Mesenchymal stem cell (in vitro differentiated cells and primary cell): ENCODE data around the gene OR10H5.
"Not testable (repeated sequence)": the region's sequence is repeated elsewhere in the genome, so short reads cannot be mapped to it uniquely, and the experiment has no call there.

Experiments used
- DNase-seq: peaks from one replicate; pipeline ENCODE4 v3.0.0-alpha.2; 2013
- H2AFZ ChIP-seq: one replicate; pipeline ENCODE4 v1.6.1; 2013; ENCODE audit warnings: low read depth, mild to moderate bottlenecking, control low read depth, inconsistent platforms, low read length, moderate library complexity
- H2AK5ac ChIP-seq: 2 replicates; pipeline ENCODE4 v1.6.1; 2013; ENCODE audit warnings: low read length, moderate library complexity, mild to moderate bottlenecking, inconsistent platforms; ENCODE audit not compliant: severe bottlenecking
- H2BK120ac ChIP-seq: one replicate; pipeline ENCODE4 v1.6.1; 2013; ENCODE audit warnings: low read depth, mild to moderate bottlenecking, inconsistent platforms, low read length, moderate library complexity
- H2BK12ac ChIP-seq, 2 experiments: one replicate each; pipeline ENCODE4 v1.6.1; 2013; ENCODE audit warnings: inconsistent platforms in 2 of 2, low read length in 2 of 2, mild to moderate bottlenecking in 2 of 2, moderate library complexity in 2 of 2, control low read depth in 1 of 2
- H2BK15ac ChIP-seq: one replicate; pipeline ENCODE4 v1.6.1; 2013; ENCODE audit warnings: mild to moderate bottlenecking, low read depth, inconsistent platforms; ENCODE audit not compliant: poor library complexity, severe bottlenecking
- H2BK5ac ChIP-seq: 2 replicates; pipeline ENCODE4 v1.6.1; 2013; ENCODE audit warnings: low read depth, mild to moderate bottlenecking, low read length, control low read depth, inconsistent platforms; ENCODE audit not compliant: poor library complexity, severe bottlenecking
- H3K14ac ChIP-seq, 2 experiments: one replicate each; pipeline ENCODE4 v1.6.1; 2013; ENCODE audit warnings: inconsistent platforms in 2 of 2, low read length in 2 of 2, control low read depth in 1 of 2, mild to moderate bottlenecking in 1 of 2, moderate library complexity in 1 of 2
- H3K18ac ChIP-seq, 2 experiments: one replicate each; pipeline ENCODE4 v1.6.1; 2013; ENCODE audit warnings: inconsistent platforms in 2 of 2, low read length in 2 of 2, control low read depth in 1 of 2, low read depth in 1 of 2, mild to moderate bottlenecking in 1 of 2
- H3K23ac ChIP-seq, 2 experiments: one replicate each; pipeline ENCODE4 v1.6.1; 2013; ENCODE audit warnings: inconsistent platforms in 2 of 2, low read length in 2 of 2, mild to moderate bottlenecking in 2 of 2, moderate library complexity in 2 of 2, control low read depth in 1 of 2
- H3K27ac ChIP-seq: 2 replicates; pipeline ENCODE4 v1.5.1; 2013; ENCODE audit warnings: mild to moderate bottlenecking, moderate library complexity, low read length, control low read depth, inconsistent platforms; ENCODE audit not compliant: poor library complexity, severe bottlenecking
- H3K27me3 ChIP-seq, 2 experiments: 2 replicates each; pipeline versions ENCODE4 v1.6.1 to v1.7.0; 2013; ENCODE audit warnings: low read length in 2 of 2, mild to moderate bottlenecking in 2 of 2, moderate library complexity in 2 of 2, control low read depth in 1 of 2, inconsistent platforms in 1 of 2; ENCODE audit not compliant: control insufficient read depth in 1 of 2, insufficient read depth in 1 of 2
- H3K36me3 ChIP-seq, 2 experiments: 2 replicates each; pipeline versions ENCODE4 v1.6.1 to v1.7.0; 2013; ENCODE audit warnings: low read length in 2 of 2, control low read depth in 1 of 2, inconsistent platforms in 1 of 2, low read depth in 1 of 2, mild to moderate bottlenecking in 1 of 2; ENCODE audit not compliant: insufficient read depth in 2 of 2, control insufficient read depth in 1 of 2
- H3K4ac ChIP-seq, 2 experiments: one replicate each; pipeline ENCODE4 v1.6.1; 2013; ENCODE audit warnings: inconsistent platforms in 2 of 2, low read length in 2 of 2, mild to moderate bottlenecking in 2 of 2, moderate library complexity in 2 of 2, control low read depth in 1 of 2, low read depth in 1 of 2
- H3K4me1 ChIP-seq: 2 replicates; pipeline ENCODE4 v1.6.1; 2013; ENCODE audit warnings: low read depth, low read length, control low read depth; ENCODE audit not compliant: control insufficient read depth, insufficient read depth
- H3K4me2 ChIP-seq: 2 replicates; pipeline ENCODE4 v1.6.1; 2013; ENCODE audit warnings: low read length, mild to moderate bottlenecking, inconsistent platforms; ENCODE audit not compliant: poor library complexity, severe bottlenecking
- H3K4me3 ChIP-seq, 2 experiments: 2 replicates each; pipeline versions ENCODE4 v1.5.1 to v1.7.0; 2013; ENCODE audit warnings: low read length in 2 of 2, mild to moderate bottlenecking in 2 of 2, control low read depth in 1 of 2, low read depth in 1 of 2; ENCODE audit not compliant: insufficient read depth in 1 of 2
- H3K79me1 ChIP-seq: replicated peaks from 2 replicates; pipeline ENCODE4 v1.6.1; 2013; ENCODE audit warnings: mild to moderate bottlenecking, control low read depth, low read length, inconsistent platforms; ENCODE audit not compliant: poor library complexity, severe bottlenecking
- H3K9ac ChIP-seq: 2 replicates; pipeline ENCODE4 v1.7.0; 2013; ENCODE audit warnings: mild to moderate bottlenecking, low read length, moderate library complexity
- H3K9me3 ChIP-seq: 2 replicates; pipeline ENCODE4 v1.7.0; 2013; ENCODE audit warnings: mild to moderate bottlenecking, low read length; ENCODE audit not compliant: control insufficient read depth
- H4K8ac ChIP-seq: one replicate; pipeline ENCODE4 v1.6.1; 2013; ENCODE audit warnings: inconsistent platforms, mild to moderate bottlenecking, low read length, moderate library complexity
- H4K91ac ChIP-seq: one replicate; pipeline ENCODE4 v1.6.1; 2013; ENCODE audit warnings: mild to moderate bottlenecking, low read length, inconsistent platforms
- WGBS: methylation state at CpG from one replicate; pipeline ENCODE4 v1.1.7; 2013; ENCODE audit warnings: mixed read lengths; 5-methylcytosine and 5-hydroxymethylcytosine counted together

OR10H5 gene

DNA sequence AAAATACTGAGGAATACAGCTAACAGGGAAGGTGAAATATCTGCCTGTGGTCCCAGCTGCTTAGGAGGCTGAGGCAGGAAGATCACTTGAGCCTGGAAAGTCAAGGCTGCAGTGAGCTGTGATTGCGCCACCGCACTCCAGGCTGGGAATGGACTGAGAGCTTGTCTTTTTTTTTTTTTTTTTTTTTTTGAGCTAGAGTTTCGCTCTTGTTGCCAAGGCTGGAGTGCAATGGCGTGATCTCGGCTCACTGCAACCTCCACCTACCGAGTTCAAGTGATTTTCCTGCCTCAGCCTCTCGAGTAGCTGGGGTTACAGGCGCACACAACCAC, 56.4 kb downstream of the OR10H5 start:
- H4K91ac ChIP-seq, H3K27ac ChIP-seq, H3K9me3 ChIP-seq, H3K4me2 ChIP-seq, DNase-seq, H2BK15ac ChIP-seq, H3K36me3 ChIP-seq, H3K4ac ChIP-seq, H2AFZ ChIP-seq, H2BK120ac ChIP-seq, H2BK12ac ChIP-seq, H3K9ac ChIP-seq, H3K18ac ChIP-seq, H3K79me1 ChIP-seq, H4K8ac ChIP-seq, H3K23ac ChIP-seq, H3K4me1 ChIP-seq, H2BK5ac ChIP-seq, H3K14ac ChIP-seq, H3K4me3 ChIP-seq, H2AK5ac ChIP-seq: not testable (repeated sequence)
- 55% methylated on average over 7 of the region's 8 CpGs for WGBS
- peaks cover 0 to 12% of the 10 kb centered on the region in 2 experiments for H3K27me3 ChIP-seq

DNA sequence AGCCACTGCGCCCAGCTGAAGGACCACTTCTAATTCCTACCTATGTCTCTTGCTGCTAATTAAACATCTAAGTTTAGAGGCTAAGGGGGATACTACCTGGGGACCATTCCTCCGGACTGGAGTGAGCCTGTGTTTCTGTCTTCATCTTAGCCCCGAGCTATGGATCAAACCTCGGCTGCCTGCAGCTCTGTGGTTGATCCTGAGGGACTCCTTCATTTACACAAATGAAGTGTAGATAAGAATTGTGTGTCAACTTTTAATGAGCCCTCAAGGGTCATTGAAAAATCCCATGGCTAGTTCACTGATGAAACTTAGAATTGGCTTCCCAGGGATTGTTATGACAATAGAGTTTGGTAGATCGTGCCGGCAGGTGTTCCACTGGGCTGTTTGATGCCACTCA, 59.5 kb downstream of the OR10H5 start:
- Histone ChIP-seq H3K27ac (no peak overlapping the region), H3K4me1 (no peaks in the 10 kb centered on the region), H4K8ac (no peak overlapping the region), H3K79me1 (no peaks in the 10 kb centered on the region), H2BK120ac (no peak overlapping the region), H3K9me3 (peaks cover 4% of the 10 kb centered on the region), H2AK5ac (no peak overlapping the region), H3K36me3 (no peaks in the 10 kb centered on the region), H2BK15ac (no peak overlapping the region), H3K23ac (no peak overlapping the region), H3K18ac (no peak overlapping the region), H3K14ac (no peak overlapping the region), H3K9ac (no peak overlapping the region), H3K4me3 (no peak overlapping the region), H2BK12ac (no peak overlapping the region), H2AFZ (no peak overlapping the region), H3K4me2 (no peak overlapping the region), H4K91ac (no peak overlapping the region), H2BK5ac (no peak overlapping the region), H3K4ac (no peak overlapping the region), H3K27me3 (peaks cover 0 to 12% of the 10 kb centered on the region in 2 experiments)
- no peak for DNase-seq
- WGBS: 72% methylated on average over 5 of the region's 6 CpGs

DNA sequence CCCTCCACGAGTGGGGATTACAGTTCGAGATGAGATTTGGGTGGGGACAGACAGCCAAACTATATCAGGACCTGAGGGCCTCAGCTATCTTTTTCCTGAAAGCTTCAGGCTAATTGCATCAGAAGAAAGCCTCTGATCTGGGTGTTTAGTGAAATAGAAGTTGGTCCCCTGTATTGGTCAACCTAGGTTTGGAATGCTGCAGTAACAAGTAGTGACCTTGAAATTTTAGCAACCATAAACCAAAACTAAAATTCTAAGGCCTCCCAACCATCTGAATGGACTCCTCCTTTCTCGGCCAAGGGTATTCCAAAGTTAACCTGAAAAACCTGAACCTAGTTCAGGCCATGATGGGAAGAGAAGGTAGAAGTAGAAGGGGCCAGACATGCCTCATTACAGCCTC, 62.9 kb downstream of the OR10H5 start:
- H3K9ac ChIP-seq: no peak overlapping the region
- H2BK12ac ChIP-seq: no peak overlapping the region
- no peak overlapping the region for H2BK5ac ChIP-seq
- no peaks in the 10 kb centered on the region for H3K36me3 ChIP-seq
- peaks cover 5% of the 10 kb centered on the region for H3K9me3 ChIP-seq
- no peak overlapping the region for H2AFZ ChIP-seq
- WGBS: 56% methylated on average over 3 of the region's 3 CpGs
- no peak overlapping the region for H2BK15ac ChIP-seq
- H3K27ac ChIP-seq: no peak overlapping the region
- no peak overlapping the region for H4K8ac ChIP-seq
- H2BK120ac ChIP-seq: no peak overlapping the region
- no peak overlapping the region for H2AK5ac ChIP-seq
- H3K27me3 ChIP-seq: peaks cover 0 to 6% of the 10 kb centered on the region in 2 experiments
- no peak overlapping the region for H3K4me3 ChIP-seq
- H4K91ac ChIP-seq: no peak overlapping the region
- no peaks in the 10 kb centered on the region for H3K79me1 ChIP-seq
- H3K23ac ChIP-seq: no peak overlapping the region
- H3K18ac ChIP-seq: no peak overlapping the region
- H3K4me2 ChIP-seq: no peak overlapping the region
- no peak for DNase-seq
- no peaks in the 10 kb centered on the region for H3K4me1 ChIP-seq
- no peak overlapping the region for H3K4ac ChIP-seq
- H3K14ac ChIP-seq: no peak overlapping the region
